Caki2 (cell line): ENCODE data around the gene KCNQ1. TPM values are rescaled to one million over a fixed set of nuclear protein-coding genes. Genes with fewer than 3 reads are reported as not detected.

Experiments used
- DNase-seq: peaks from one replicate; pipeline ENCODE4 v3.0.0-alpha.2; 2015; ENCODE audit warnings: low read depth
- in situ Hi-C: cut with HindIII; loops from 2 replicates; pipeline ENCODE4 v1.10.0; 2016; ENCODE audit warnings: low sequenced_read_pairs, low pct_unique_long_range_greater_than_20kb, mixed read lengths
- total RNA-seq: library from RNA; depleted of rRNA; stranded (reverse); fragments of >200 nt; shearing (Covaris generic); gene quantifications from 2 replicates; pipeline ENCODE4 v1.2.3, GENCODE V29; 2014; ENCODE audit warnings: low replicate concordance

The KCNQ1 gene
- total RNA-seq, 1 experiment from 2014 or later, result not detected

GRCh38 chr11:2408671-2409070 is 36.1 kb upstream of the KCNQ1 start:
- in situ Hi-C loops, result no loop called here
- no peak for DNase-seq

GRCh38 chr11:2409126-2409525 is 35.7 kb upstream of the KCNQ1 start:
- in situ Hi-C loops, result no loop called here

GRCh38 chr11:2409611-2410468 is 35.0 kb upstream of the KCNQ1 start:
- in situ Hi-C loops, result no loop called here

More at GRCh38 chr11:2409126-2409525, 35.7 kb upstream of the KCNQ1 start:
- DNase-seq, result no peak

GRCh38 chr11:2410616-2411015 is 34.2 kb upstream of the KCNQ1 start:
- DNase-seq, result no peak
- in situ Hi-C loops, result no loop called here

More at GRCh38 chr11:2409611-2410468, 35.0 kb upstream of the KCNQ1 start:
- DNase-seq, result no peak

- in situ Hi-C loops, result no loop called here
- DNase-seq, result no peak
These were observed 33.1 kb upstream of the KCNQ1 start for GRCh38 chr11:2411446-2412305.

- in situ Hi-C loops, result no loop called here
- DNase-seq, result no peak
These were observed 32.5 kb upstream of the KCNQ1 start for GRCh38 chr11:2412323-2412722.

- no peak for DNase-seq
- in situ Hi-C loops, result no loop called here
These were observed 30.8 kb upstream of the KCNQ1 start for GRCh38 chr11:2413742-2414579.

GRCh38 chr11:2414616-2415015 is 30.2 kb upstream of the KCNQ1 start:
- in situ Hi-C loops, result no loop called here
- no peak for DNase-seq

GRCh38 chr11:2415171-2415570 is 29.6 kb upstream of the KCNQ1 start:
- in situ Hi-C loops, result no loop called here
- no peak for DNase-seq

GRCh38 chr11:2415601-2416380 is 29.0 kb upstream of the KCNQ1 start:
- in situ Hi-C loops, result no loop called here
- no peak for DNase-seq

- in situ Hi-C loops, result no loop called here
- DNase-seq, result no peak
These were observed 28.0 kb upstream of the KCNQ1 start for GRCh38 chr11:2416765-2417164.

GRCh38 chr11:2417856-2418692 is 26.7 kb upstream of the KCNQ1 start:
- no peak for DNase-seq
- in situ Hi-C loops, result no loop called here

GRCh38 chr11:2418693-2419360 is 26.0 kb upstream of the KCNQ1 start:
- DNase-seq, result no peak
- in situ Hi-C loops, result no loop called here

- in situ Hi-C loops, result no loop called here
- DNase-seq, result peak; percentile 33
These were observed 24.9 kb upstream of the KCNQ1 start for GRCh38 chr11:2419638-2420501.

GRCh38 chr11:2420502-2421225 is 24.1 kb upstream of the KCNQ1 start:
- in situ Hi-C loops, result no loop called here
- peak; percentile 55 for DNase-seq
